Neural progenitor cell (in vitro differentiated cells): ENCODE results near the gene CCDC7.

Experiments used
- CTCF ChIP-seq: fragments of 200-600 bp; sonication (generic); IDR thresholded peaks from 2 replicates; pipeline ENCODE4 v1.5.1; 2017; ENCODE audit warnings: antibody characterized with exemption, mild to moderate bottlenecking
- EZH2 ChIP-seq: fragments of 200-600 bp; sonication (generic); IDR thresholded peaks from 2 replicates; pipeline ENCODE4 v1.6.1; 2017; ENCODE audit warnings: antibody characterized with exemption, mild to moderate bottlenecking, moderate library complexity

DNA sequence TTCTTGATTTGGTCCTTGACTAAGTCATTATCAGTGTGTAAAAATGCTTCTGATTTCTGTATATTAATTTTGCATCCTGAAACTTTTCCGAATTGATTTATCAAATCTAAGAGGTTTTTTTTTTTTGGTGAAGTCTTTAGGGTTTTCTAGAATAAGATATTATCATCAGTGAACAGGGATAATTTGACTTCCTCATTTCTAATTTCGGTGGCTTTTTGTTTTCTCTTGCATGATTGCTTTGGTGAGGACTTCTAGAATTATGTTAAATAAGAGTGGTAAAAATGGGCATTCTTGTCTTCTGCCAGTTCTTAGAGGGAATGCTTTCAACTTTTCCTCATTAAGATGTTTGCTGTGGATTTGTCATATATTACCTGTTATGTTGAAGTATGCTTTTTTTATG, 170.5 kb downstream of the CCDC7 start:
- TF ChIP-seq CTCF (no peak), EZH2 (no peak)
